LoVo (cell line): ENCODE results near the gene PCDH9.

Experiments
- DNase-seq: peaks from one replicate; pipeline ENCODE4 v3.0.0-alpha.2; 2016; ENCODE audit warnings: low spot score

Gene PCDH9

GRCh38 chr13:66971004-66971403, 259.1 kb downstream of the PCDH9 start:
- no peak for DNase-seq

- DNase-seq: no peak
Observed at GRCh38 chr13:66969291-66969690, 260.8 kb downstream of the PCDH9 start.

- DNase-seq: no peak
Observed at GRCh38 chr13:66967811-66968597, 262.1 kb downstream of the PCDH9 start.

GRCh38 chr13:66965181-66965580, 265.0 kb downstream of the PCDH9 start:
- DNase-seq: no peak

- DNase-seq: no peak
Observed at GRCh38 chr13:66962953-66963352, 267.2 kb downstream of the PCDH9 start.

- DNase-seq: no peak
Observed at GRCh38 chr13:66958611-66959010, 271.5 kb downstream of the PCDH9 start.

- DNase-seq: no peak
Observed at GRCh38 chr13:66952507-66952906, 277.6 kb downstream of the PCDH9 start.

GRCh38 chr13:66951426-66951825, 278.7 kb downstream of the PCDH9 start:
- no peak for DNase-seq

- DNase-seq: no peak
Observed at GRCh38 chr13:66950666-66951065, 279.5 kb downstream of the PCDH9 start.

- no peak for DNase-seq
Observed at GRCh38 chr13:66948910-66949309, 281.2 kb downstream of the PCDH9 start.

GRCh38 chr13:66943530-66943929, 286.6 kb downstream of the PCDH9 start:
- DNase-seq: no peak

GRCh38 chr13:66940113-66940512, 290.0 kb downstream of the PCDH9 start:
- no peak for DNase-seq

- DNase-seq: no peak
Observed at GRCh38 chr13:66937423-66937822, 292.7 kb downstream of the PCDH9 start.

GRCh38 chr13:66933994-66934393, 296.1 kb downstream of the PCDH9 start:
- peak; percentile 1 for DNase-seq

GRCh38 chr13:66933527-66933926, 296.6 kb downstream of the PCDH9 start:
- DNase-seq: no peak

GRCh38 chr13:66927562-66927961, 302.6 kb downstream of the PCDH9 start:
- DNase-seq: no peak

- no peak for DNase-seq
Observed at GRCh38 chr13:66926851-66927524, 303.1 kb downstream of the PCDH9 start.

GRCh38 chr13:66926200-66926850, 303.8 kb downstream of the PCDH9 start:
- DNase-seq: no peak

GRCh38 chr13:66922444-66922843, 307.7 kb downstream of the PCDH9 start:
- no peak for DNase-seq

GRCh38 chr13:66921437-66921836, 308.7 kb downstream of the PCDH9 start:
- no peak for DNase-seq

GRCh38 chr13:66915596-66916185, 314.4 kb downstream of the PCDH9 start:
- DNase-seq: no peak

GRCh38 chr13:66914155-66914554, 316.0 kb downstream of the PCDH9 start:
- no peak for DNase-seq
